Subcutaneous abdominal adipose tissue (tissue), 5 donors: Measurements from ENCODE around the gene SPESP1.

Experiments
- H3K27ac ChIP-seq: one replicate; pipeline ENCODE4 v1.7.0; 2013; ENCODE audit warnings: low read depth, mild to moderate bottlenecking, inconsistent platforms, low read length, moderate library complexity
- H3K27me3 ChIP-seq, 5 donors: one replicate each; pipeline ENCODE4 v1.7.0; 2013; ENCODE audit warnings: low read length in 5 of 5, inconsistent platforms in 1 of 5; ENCODE audit not compliant: control insufficient read depth in 5 of 5, insufficient read depth in 4 of 5
- H3K36me3 ChIP-seq, 5 donors: one replicate each; pipeline ENCODE4 v1.7.0; 2013; ENCODE audit warnings: low read length in 5 of 5; ENCODE audit not compliant: control insufficient read depth in 5 of 5, insufficient read depth in 5 of 5
- H3K4me1 ChIP-seq, 5 donors: one replicate each; pipeline ENCODE4 v1.7.0; 2013; ENCODE audit warnings: low read length in 5 of 5, mild to moderate bottlenecking in 3 of 5, moderate library complexity in 1 of 5; ENCODE audit not compliant: control insufficient read depth in 5 of 5, insufficient read depth in 5 of 5
- H3K4me3 ChIP-seq, 5 donors: one replicate each; pipeline ENCODE4 v1.7.0; 2013; ENCODE audit warnings: low read length in 5 of 5, low read depth in 1 of 5
- H3K9ac ChIP-seq, 5 donors: one replicate each; pipeline ENCODE4 v1.7.0; 2013; ENCODE audit warnings: low read length in 5 of 5, mild to moderate bottlenecking in 4 of 5, moderate library complexity in 3 of 5
- H3K9me3 ChIP-seq, 5 donors: one replicate each; pipeline ENCODE4 v1.7.0; 2013; ENCODE audit warnings: low read length in 5 of 5; ENCODE audit not compliant: control insufficient read depth in 5 of 5
- donor health status: healthy.
- donor health status: healthy.
- donor health status: healthy.
- donor health status: healthy.
- donor health status: healthy.

Gene SPESP1

GRCh38 chr15:68987676-68988075 lies 57.4 kb downstream of the SPESP1 start:
- Histone ChIP-seq H3K27me3 (no peaks in the 10 kb centered on the region), H3K9me3 (no peaks in the 10 kb centered on the region), H3K4me1 (no peaks in the 10 kb centered on the region), H3K36me3 (no peaks in the 10 kb centered on the region), H3K9ac (no peak overlapping the region), H3K4me3 (no peak overlapping the region), H3K27ac (no peak overlapping the region)

DNA sequence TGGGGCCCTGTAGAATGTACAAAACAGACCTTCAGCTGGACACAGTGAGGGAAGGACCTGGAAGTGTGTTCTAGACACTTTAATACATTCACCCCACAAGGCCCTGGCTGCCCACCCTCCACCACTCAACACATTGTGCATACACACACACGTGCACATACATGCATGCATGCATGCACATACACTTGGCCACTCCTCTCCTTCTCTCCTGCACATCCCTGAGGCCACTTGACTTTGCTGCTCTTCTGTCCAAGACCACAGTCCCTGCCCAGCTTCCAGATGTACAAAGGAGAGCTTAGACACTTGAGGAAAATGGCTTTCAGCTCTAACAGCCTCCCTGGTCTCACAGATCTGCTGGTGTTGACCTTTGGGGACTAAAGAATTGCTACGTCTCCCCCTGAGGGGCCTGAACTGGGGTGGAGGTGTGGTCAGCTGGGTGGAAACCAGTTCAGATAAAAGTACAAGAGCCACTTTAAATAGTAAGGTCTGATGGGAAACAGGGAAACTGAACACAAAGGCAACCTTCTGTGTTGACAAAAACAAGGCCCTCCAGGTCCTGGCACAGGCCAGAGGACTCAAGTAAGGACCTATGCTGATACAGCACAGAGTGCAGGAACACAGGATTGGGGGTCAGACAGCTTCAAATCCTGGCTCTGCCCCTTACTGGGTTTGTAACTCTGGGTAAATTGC lies 59.4 kb downstream of the SPESP1 start:
- no peak overlapping the region for H3K9ac ChIP-seq
- no peaks in the 10 kb centered on the region for H3K4me1 ChIP-seq
- no peaks in the 10 kb centered on the region for H3K27me3 ChIP-seq
- H3K9me3 ChIP-seq = no peaks in the 10 kb centered on the region
- no peaks in the 10 kb centered on the region for H3K36me3 ChIP-seq
- no peak overlapping the region for H3K27ac ChIP-seq
- no peak overlapping the region for H3K4me3 ChIP-seq

- H3K27ac ChIP-seq = no peak overlapping the region
- H3K9me3 ChIP-seq = no peaks in the 10 kb centered on the region
- no peaks in the 10 kb centered on the region for H3K36me3 ChIP-seq
- no peaks in the 10 kb centered on the region for H3K27me3 ChIP-seq
- H3K4me3 ChIP-seq = no peak overlapping the region
- H3K4me1 ChIP-seq = no peaks in the 10 kb centered on the region
- no peak overlapping the region for H3K9ac ChIP-seq
Observed at GRCh38 chr15:68990231-68990991, 60.1 kb downstream of the SPESP1 start.

DNA sequence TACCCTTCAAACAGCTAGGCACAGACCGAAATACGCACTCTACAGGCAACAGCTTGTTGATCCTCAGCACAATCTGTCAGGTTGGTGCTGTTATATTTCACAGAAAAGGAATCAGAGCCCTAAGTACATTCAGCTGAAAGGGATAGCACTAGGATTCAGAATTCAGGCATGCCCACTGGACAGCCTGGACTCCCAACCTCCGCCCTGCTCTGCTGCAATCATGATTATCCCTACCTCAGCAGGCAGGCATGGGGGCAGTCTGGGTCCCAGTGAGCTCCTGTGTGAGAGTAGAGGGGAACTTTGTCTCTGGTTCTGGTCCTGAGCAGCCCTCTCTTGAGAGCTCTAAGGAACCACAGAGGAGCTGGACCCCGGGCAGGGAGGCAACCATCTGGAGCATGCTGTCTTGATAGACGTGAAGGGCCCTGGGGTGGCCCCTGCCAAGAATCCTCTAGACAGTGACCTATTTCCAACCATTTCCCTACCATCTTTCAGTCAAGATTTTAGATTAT lies 60.7 kb downstream of the SPESP1 start:
- H3K9ac ChIP-seq = no peak overlapping the region
- no peaks in the 10 kb centered on the region for H3K9me3 ChIP-seq
- H3K36me3 ChIP-seq = no peaks in the 10 kb centered on the region
- H3K27ac ChIP-seq = no peak overlapping the region
- H3K4me1 ChIP-seq = no peaks in the 10 kb centered on the region
- H3K27me3 ChIP-seq = no peaks in the 10 kb centered on the region
- H3K4me3 ChIP-seq = no peak overlapping the region

DNA sequence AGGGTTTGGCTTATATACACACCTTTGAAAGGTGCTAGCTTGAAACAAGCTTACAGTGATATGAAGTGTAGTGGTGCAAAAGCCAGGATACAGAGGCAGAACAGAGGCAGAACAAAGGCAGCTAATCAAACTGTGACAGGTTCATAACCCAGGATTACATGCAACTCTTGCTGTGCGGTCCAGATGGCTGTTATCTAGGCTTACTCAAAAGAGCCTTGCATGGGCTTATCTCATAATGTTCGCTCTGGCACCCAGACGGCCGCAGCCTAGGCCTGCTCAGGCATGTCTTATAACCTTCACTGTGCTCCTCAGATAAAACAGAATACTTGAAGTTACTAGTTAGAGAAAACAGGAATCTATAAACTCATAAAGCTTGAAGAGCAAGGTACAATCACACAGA lies 61.4 kb downstream of the SPESP1 start:
- Histone ChIP-seq H3K36me3 (no peaks in the 10 kb centered on the region), H3K4me1 (no peaks in the 10 kb centered on the region), H3K9ac (no peak overlapping the region), H3K9me3 (no peaks in the 10 kb centered on the region), H3K27ac (no peak overlapping the region), H3K4me3 (no peak overlapping the region), H3K27me3 (no peaks in the 10 kb centered on the region)

- H3K9me3 ChIP-seq = no peaks in the 10 kb centered on the region
- H3K9ac ChIP-seq = no peak overlapping the region
- H3K4me1 ChIP-seq = no peaks in the 10 kb centered on the region
- no peaks in the 10 kb centered on the region for H3K27me3 ChIP-seq
- H3K4me3 ChIP-seq = no peak overlapping the region
- no peak overlapping the region for H3K27ac ChIP-seq
- no peaks in the 10 kb centered on the region for H3K36me3 ChIP-seq
Observed at GRCh38 chr15:68992696-68993095, 62.4 kb downstream of the SPESP1 start.

GRCh38 chr15:68993276-68993675 lies 63.0 kb downstream of the SPESP1 start:
- no peaks in the 10 kb centered on the region for H3K9me3 ChIP-seq
- H3K36me3 ChIP-seq = no peaks in the 10 kb centered on the region
- no peak overlapping the region for H3K9ac ChIP-seq
- no peaks in the 10 kb centered on the region for H3K4me1 ChIP-seq
- no peak overlapping the region for H3K27ac ChIP-seq
- no peaks in the 10 kb centered on the region for H3K27me3 ChIP-seq
- no peak overlapping the region for H3K4me3 ChIP-seq

GRCh38 chr15:68994149-68994548 lies 63.8 kb downstream of the SPESP1 start:
- Histone ChIP-seq H3K27ac (no peak overlapping the region), H3K27me3 (no peaks in the 10 kb centered on the region), H3K9ac (no peak overlapping the region)

GRCh38 chr15:68994981-68995761 lies 64.8 kb downstream of the SPESP1 start:
- H3K27me3 ChIP-seq = no peaks in the 10 kb centered on the region
- H3K4me1 ChIP-seq = peaks cover 0 to 1% (median 0%) of the 10 kb centered on the region in 5 donors
- no peak overlapping the region for H3K27ac ChIP-seq
- H3K9me3 ChIP-seq = no peaks in the 10 kb centered on the region
- H3K9ac ChIP-seq = no peak overlapping the region
- H3K36me3 ChIP-seq = no peaks in the 10 kb centered on the region
- no peak overlapping the region for H3K4me3 ChIP-seq

More at GRCh38 chr15:68994149-68994548, 63.8 kb downstream of the SPESP1 start:
- Histone ChIP-seq H3K4me3 (no peak overlapping the region), H3K9me3 (no peaks in the 10 kb centered on the region), H3K4me1 (no peaks in the 10 kb centered on the region), H3K36me3 (no peaks in the 10 kb centered on the region)
